Choroid plexus epithelial cell (primary cell): Measurements from ENCODE around the gene DHRS9.

ENCODE experiments used
- DNase-seq: peaks from one replicate; pipeline ENCODE4 v3.0.0-alpha.2; 2010; ENCODE audit warnings: low read depth
- H3K4me3 ChIP-seq: 2 replicates; pipeline ENCODE4 v1.5.1; 2011; ENCODE audit warnings: low read depth, mild to moderate bottlenecking, control low read depth, low read length, moderate library complexity
- TF ChIP-seq, protein P1 (sequence below): conservative IDR thresholded peaks from 2 replicates; pipeline ENCODE4 v1.5.1; 2011; ENCODE audit warnings: low read depth, mild to moderate bottlenecking, control low read depth, inconsistent platforms, low read length, moderate library complexity

DHRS9 gene

DNA sequence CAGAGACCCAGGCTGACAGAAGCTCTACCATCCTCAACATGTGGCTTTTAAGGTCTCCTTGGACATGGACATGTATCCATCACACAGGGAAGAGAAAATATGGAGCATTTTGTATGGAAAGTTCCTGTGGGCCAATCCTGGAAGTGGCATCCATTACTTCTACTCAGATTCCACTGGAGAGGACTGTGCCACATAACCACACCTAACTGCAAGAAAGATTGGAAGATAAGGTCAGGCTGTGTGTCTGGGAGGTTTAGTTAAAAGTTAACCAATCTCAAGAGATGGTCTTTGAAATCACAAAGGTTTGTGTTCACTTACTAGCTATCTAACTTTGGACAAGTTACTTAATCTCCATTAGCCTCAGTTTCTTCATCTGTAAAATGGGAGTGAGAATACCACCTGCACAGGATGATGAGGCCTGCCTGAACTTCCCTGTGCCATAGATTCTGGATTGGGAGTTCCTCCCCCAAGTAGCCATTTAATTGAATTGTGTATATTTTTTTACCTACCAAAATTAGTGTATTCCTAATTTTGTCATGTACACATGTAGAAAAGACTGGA, 34.3 kb upstream of the DHRS9 start:
- no peak for DNase-seq
- H3K4me3 ChIP-seq = no peak overlapping the region
- TF ChIP-seq, protein P1, sequence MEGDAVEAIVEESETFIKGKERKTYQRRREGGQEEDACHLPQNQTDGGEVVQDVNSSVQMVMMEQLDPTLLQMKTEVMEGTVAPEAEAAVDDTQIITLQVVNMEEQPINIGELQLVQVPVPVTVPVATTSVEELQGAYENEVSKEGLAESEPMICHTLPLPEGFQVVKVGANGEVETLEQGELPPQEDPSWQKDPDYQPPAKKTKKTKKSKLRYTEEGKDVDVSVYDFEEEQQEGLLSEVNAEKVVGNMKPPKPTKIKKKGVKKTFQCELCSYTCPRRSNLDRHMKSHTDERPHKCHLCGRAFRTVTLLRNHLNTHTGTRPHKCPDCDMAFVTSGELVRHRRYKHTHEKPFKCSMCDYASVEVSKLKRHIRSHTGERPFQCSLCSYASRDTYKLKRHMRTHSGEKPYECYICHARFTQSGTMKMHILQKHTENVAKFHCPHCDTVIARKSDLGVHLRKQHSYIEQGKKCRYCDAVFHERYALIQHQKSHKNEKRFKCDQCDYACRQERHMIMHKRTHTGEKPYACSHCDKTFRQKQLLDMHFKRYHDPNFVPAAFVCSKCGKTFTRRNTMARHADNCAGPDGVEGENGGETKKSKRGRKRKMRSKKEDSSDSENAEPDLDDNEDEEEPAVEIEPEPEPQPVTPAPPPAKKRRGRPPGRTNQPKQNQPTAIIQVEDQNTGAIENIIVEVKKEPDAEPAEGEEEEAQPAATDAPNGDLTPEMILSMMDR = no peak

DNA sequence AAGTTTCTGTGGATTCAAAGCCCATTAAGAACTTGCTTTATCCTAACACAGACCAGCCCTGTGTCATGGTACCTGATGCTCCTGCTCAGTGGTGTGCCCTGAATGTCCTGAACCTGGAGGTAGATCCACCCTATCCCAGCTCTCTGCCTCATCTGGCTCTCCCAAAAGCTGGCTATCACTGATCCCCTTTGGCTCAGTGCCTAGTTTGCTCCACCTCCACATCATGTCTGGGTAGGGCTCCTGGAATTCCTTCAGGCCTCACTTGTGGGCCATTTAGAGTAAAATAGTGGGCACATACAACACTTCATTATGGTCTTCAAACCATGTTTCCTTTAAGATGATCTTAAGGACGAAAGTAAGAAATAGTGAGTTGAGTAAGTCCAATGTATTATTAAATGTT, 33.5 kb upstream of the DHRS9 start:
- no peak overlapping the region for H3K4me3 ChIP-seq
- DNase-seq = no peak
- TF ChIP-seq, protein P1 = no peak

DNA sequence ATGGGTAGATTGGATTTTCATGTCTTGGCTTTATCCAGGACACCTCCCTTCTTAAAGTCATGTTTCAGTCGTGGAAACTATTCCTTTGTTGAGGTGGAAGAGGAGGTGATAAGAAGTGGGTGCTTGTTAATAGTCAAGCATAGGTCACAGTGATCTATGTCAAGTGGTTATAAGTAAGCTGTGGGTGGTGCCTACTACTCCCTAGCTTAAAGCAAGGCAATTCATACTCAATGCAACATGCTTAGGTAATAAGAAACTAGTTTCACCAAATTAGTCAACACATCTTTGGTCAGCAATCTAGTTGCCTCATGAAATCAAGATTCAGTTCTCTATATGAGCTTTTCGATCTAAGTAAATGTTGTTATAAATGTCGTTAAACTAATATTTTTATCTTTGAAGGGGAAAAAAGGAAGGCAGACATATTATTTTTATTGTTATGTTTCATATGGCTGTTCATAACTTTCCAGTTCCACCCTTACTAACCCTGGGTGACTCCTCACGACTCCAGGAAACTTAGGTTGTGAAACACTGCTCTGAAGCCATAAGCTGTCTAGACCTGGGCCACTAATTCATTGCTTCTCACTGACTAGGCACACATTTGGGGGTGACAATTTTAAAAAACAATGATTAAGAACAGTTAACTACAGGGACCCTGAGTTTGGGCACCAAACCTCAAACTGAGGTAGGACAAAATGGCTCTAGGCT, 32.5 kb upstream of the DHRS9 start:
- no peak for DNase-seq
- no peak overlapping the region for H3K4me3 ChIP-seq

DNA sequence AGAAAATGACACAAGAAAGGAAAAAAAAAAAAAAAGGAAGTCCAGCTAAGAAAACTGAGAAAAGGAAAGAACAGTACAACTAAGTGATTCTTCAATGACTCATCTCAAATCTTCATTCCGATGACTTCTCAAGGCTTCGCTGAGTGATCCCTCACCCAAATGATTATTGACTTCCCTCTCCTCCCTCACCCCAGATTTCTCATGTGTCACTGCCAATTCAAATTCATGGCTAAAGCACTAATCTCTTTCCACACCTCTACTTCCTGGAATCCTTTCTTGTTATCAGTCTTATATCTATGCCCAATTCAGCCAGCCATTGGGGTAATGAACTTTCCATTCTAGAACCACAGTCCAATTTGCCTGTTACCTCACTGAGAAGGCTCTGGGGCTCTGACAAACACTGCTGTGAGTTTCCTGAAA, 31.0 kb upstream of the DHRS9 start:
- DNase-seq = peak; percentile 73
- H3K4me3 ChIP-seq = no peak overlapping the region
- TF ChIP-seq, protein P1 = no peak

More for the DNA sequence above, 32.5 kb upstream of the DHRS9 start:
- TF ChIP-seq, protein P1 = no peak

DNA sequence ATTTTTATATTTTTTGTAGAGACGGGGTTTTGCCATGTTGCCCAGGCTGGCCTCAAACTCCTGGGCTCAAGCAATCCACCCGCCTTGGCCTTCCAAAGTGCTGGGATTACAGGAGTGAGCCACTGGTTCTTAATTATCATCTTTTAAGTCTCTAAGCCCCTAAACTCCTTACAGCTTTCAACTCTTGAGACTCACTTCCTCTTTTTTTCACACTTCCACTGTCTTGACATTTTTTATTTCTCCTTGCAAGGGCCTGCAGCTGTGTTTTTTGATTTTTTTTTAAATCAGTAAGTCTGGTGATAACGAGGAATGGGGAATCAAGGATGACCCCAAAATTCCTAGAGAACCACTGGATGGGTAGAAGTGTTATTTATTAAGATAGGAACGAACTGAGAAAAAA, 29.7 kb upstream of the DHRS9 start:
- DNase-seq = no peak
- H3K4me3 ChIP-seq = no peak overlapping the region
- TF ChIP-seq, protein P1 = no peak

DNA sequence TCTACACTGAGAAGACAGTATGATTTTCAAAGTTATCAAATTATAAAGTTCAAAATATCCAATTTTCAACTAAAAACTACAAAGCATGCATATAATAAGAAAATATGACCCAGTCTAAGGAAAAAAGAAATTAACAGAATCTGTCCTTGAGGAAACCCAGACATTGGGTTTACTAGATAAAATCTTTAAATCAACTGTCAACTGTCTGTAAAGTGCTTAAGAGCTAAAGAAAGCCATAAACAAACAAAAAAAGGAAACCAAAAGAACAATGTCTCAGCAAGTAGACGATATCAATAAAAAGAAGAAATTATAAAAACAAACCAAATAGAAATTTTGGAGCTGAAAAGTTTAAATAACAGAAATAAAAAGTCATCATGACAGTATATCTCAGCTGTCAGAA, 27.8 kb upstream of the DHRS9 start:
- no peak overlapping the region for H3K4me3 ChIP-seq
- TF ChIP-seq, protein P1 = no peak
- DNase-seq = no peak

DNA sequence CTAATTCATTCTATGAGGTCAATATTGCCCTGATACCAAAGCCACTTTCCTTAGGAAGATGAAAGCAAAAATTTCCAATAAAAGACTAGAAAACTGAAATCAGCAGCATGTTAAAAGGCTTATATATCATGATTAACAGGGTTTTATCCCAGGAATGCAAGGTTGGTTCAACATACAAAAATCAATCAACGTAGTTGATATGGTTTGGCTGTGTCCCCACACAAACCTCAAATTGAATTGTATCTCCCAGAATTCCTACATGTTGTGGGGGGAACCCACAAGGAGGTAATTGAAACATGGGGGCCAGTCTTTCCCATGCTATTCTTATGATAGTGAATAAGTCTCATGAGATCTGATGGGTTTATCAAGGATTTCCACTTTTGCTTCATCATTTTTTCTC, 26.5 kb upstream of the DHRS9 start:
- DNase-seq = no peak
- TF ChIP-seq, protein P1 = no peak
- no peak overlapping the region for H3K4me3 ChIP-seq
